ENCODE measurements around the gene SPATA9.
"Not testable (repeated sequence)": the region's sequence is repeated elsewhere in the genome, so short reads cannot be mapped to it uniquely, and the experiment has no call there.

- TF ChIP-seq, protein P1, sequence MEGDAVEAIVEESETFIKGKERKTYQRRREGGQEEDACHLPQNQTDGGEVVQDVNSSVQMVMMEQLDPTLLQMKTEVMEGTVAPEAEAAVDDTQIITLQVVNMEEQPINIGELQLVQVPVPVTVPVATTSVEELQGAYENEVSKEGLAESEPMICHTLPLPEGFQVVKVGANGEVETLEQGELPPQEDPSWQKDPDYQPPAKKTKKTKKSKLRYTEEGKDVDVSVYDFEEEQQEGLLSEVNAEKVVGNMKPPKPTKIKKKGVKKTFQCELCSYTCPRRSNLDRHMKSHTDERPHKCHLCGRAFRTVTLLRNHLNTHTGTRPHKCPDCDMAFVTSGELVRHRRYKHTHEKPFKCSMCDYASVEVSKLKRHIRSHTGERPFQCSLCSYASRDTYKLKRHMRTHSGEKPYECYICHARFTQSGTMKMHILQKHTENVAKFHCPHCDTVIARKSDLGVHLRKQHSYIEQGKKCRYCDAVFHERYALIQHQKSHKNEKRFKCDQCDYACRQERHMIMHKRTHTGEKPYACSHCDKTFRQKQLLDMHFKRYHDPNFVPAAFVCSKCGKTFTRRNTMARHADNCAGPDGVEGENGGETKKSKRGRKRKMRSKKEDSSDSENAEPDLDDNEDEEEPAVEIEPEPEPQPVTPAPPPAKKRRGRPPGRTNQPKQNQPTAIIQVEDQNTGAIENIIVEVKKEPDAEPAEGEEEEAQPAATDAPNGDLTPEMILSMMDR (IDR thresholded peaks at IDR 0.05), result not testable (repeated sequence)
- TF ChIP-seq EP300, POLR2A, POLR2AphosphoS5 (IDR thresholded peaks at IDR 0.05): not testable (repeated sequence)
These were observed 30.5 kb upstream of the SPATA9 start for GRCh38 chr5:95713246-95713645.

All from sigmoid colon (tissue), 4 donors.